Mesenchymal stem cell (in vitro differentiated cells and primary cell): ENCODE measurements around the gene DEF6.

Experiments
- DNase-seq: peaks from one replicate; pipeline ENCODE4 v3.0.0-alpha.2; 2013
- H2AFZ ChIP-seq: one replicate; pipeline ENCODE4 v1.6.1; 2013; ENCODE audit warnings: low read depth, mild to moderate bottlenecking, control low read depth, inconsistent platforms, low read length, moderate library complexity
- H2AK5ac ChIP-seq: 2 replicates; pipeline ENCODE4 v1.6.1; 2013; ENCODE audit warnings: low read length, moderate library complexity, mild to moderate bottlenecking, inconsistent platforms; ENCODE audit not compliant: severe bottlenecking
- H2BK120ac ChIP-seq: one replicate; pipeline ENCODE4 v1.6.1; 2013; ENCODE audit warnings: low read depth, mild to moderate bottlenecking, inconsistent platforms, low read length, moderate library complexity
- H2BK12ac ChIP-seq, 2 experiments: one replicate each; pipeline ENCODE4 v1.6.1; 2013; ENCODE audit warnings: inconsistent platforms in 2 of 2, low read length in 2 of 2, mild to moderate bottlenecking in 2 of 2, moderate library complexity in 2 of 2, control low read depth in 1 of 2
- H2BK15ac ChIP-seq: one replicate; pipeline ENCODE4 v1.6.1; 2013; ENCODE audit warnings: mild to moderate bottlenecking, low read depth, inconsistent platforms; ENCODE audit not compliant: poor library complexity, severe bottlenecking
- H2BK5ac ChIP-seq: 2 replicates; pipeline ENCODE4 v1.6.1; 2013; ENCODE audit warnings: low read depth, mild to moderate bottlenecking, low read length, control low read depth, inconsistent platforms; ENCODE audit not compliant: poor library complexity, severe bottlenecking
- H3K14ac ChIP-seq, 2 experiments: one replicate each; pipeline ENCODE4 v1.6.1; 2013; ENCODE audit warnings: inconsistent platforms in 2 of 2, low read length in 2 of 2, control low read depth in 1 of 2, mild to moderate bottlenecking in 1 of 2, moderate library complexity in 1 of 2
- H3K18ac ChIP-seq, 2 experiments: one replicate each; pipeline ENCODE4 v1.6.1; 2013; ENCODE audit warnings: inconsistent platforms in 2 of 2, low read length in 2 of 2, control low read depth in 1 of 2, low read depth in 1 of 2, mild to moderate bottlenecking in 1 of 2
- H3K23ac ChIP-seq, 2 experiments: one replicate each; pipeline ENCODE4 v1.6.1; 2013; ENCODE audit warnings: inconsistent platforms in 2 of 2, low read length in 2 of 2, mild to moderate bottlenecking in 2 of 2, moderate library complexity in 2 of 2, control low read depth in 1 of 2
- H3K27ac ChIP-seq: 2 replicates; pipeline ENCODE4 v1.5.1; 2013; ENCODE audit warnings: mild to moderate bottlenecking, moderate library complexity, low read length, control low read depth, inconsistent platforms; ENCODE audit not compliant: poor library complexity, severe bottlenecking
- H3K27me3 ChIP-seq, 2 experiments: 2 replicates each; pipeline versions ENCODE4 v1.6.1 to v1.7.0; 2013; ENCODE audit warnings: low read length in 2 of 2, mild to moderate bottlenecking in 2 of 2, moderate library complexity in 2 of 2, control low read depth in 1 of 2, inconsistent platforms in 1 of 2; ENCODE audit not compliant: control insufficient read depth in 1 of 2, insufficient read depth in 1 of 2
- H3K36me3 ChIP-seq, 2 experiments: 2 replicates each; pipeline versions ENCODE4 v1.6.1 to v1.7.0; 2013; ENCODE audit warnings: low read length in 2 of 2, control low read depth in 1 of 2, inconsistent platforms in 1 of 2, low read depth in 1 of 2, mild to moderate bottlenecking in 1 of 2; ENCODE audit not compliant: insufficient read depth in 2 of 2, control insufficient read depth in 1 of 2
- H3K4ac ChIP-seq, 2 experiments: one replicate each; pipeline ENCODE4 v1.6.1; 2013; ENCODE audit warnings: inconsistent platforms in 2 of 2, low read length in 2 of 2, mild to moderate bottlenecking in 2 of 2, moderate library complexity in 2 of 2, control low read depth in 1 of 2, low read depth in 1 of 2
- H3K4me1 ChIP-seq: 2 replicates; pipeline ENCODE4 v1.6.1; 2013; ENCODE audit warnings: low read depth, low read length, control low read depth; ENCODE audit not compliant: control insufficient read depth, insufficient read depth
- H3K4me2 ChIP-seq: 2 replicates; pipeline ENCODE4 v1.6.1; 2013; ENCODE audit warnings: low read length, mild to moderate bottlenecking, inconsistent platforms; ENCODE audit not compliant: poor library complexity, severe bottlenecking
- H3K4me3 ChIP-seq, 2 experiments: 2 replicates each; pipeline versions ENCODE4 v1.5.1 to v1.7.0; 2013; ENCODE audit warnings: low read length in 2 of 2, mild to moderate bottlenecking in 2 of 2, control low read depth in 1 of 2, low read depth in 1 of 2; ENCODE audit not compliant: insufficient read depth in 1 of 2
- H3K79me1 ChIP-seq: replicated peaks from 2 replicates; pipeline ENCODE4 v1.6.1; 2013; ENCODE audit warnings: mild to moderate bottlenecking, control low read depth, low read length, inconsistent platforms; ENCODE audit not compliant: poor library complexity, severe bottlenecking
- H3K9ac ChIP-seq: 2 replicates; pipeline ENCODE4 v1.7.0; 2013; ENCODE audit warnings: mild to moderate bottlenecking, low read length, moderate library complexity
- H3K9me3 ChIP-seq: 2 replicates; pipeline ENCODE4 v1.7.0; 2013; ENCODE audit warnings: mild to moderate bottlenecking, low read length; ENCODE audit not compliant: control insufficient read depth
- H4K8ac ChIP-seq: one replicate; pipeline ENCODE4 v1.6.1; 2013; ENCODE audit warnings: inconsistent platforms, mild to moderate bottlenecking, low read length, moderate library complexity
- H4K91ac ChIP-seq: one replicate; pipeline ENCODE4 v1.6.1; 2013; ENCODE audit warnings: mild to moderate bottlenecking, low read length, inconsistent platforms
- WGBS: methylation state at CpG from one replicate; pipeline ENCODE4 v1.1.7; 2013; ENCODE audit warnings: mixed read lengths; 5-methylcytosine and 5-hydroxymethylcytosine counted together

DEF6 gene

GRCh38 chr6:35365594-35366203 lies 68.1 kb downstream of the DEF6 start:
- Histone ChIP-seq H2AFZ (no peak overlapping the region), H2AK5ac (no peak overlapping the region), H3K27me3 (no peaks in the 10 kb centered on the region), H2BK120ac (no peak overlapping the region), H2BK12ac (peak overlapping the region in 1 of 2 experiments; percentile 57), H3K4me2 (no peak overlapping the region), H3K9ac (no peak overlapping the region), H4K91ac (no peak overlapping the region), H3K4ac (no peak overlapping the region), H3K23ac (no peak overlapping the region), H3K14ac (no peak overlapping the region), H3K18ac (no peak overlapping the region), H3K4me3 (no peak overlapping the region), H2BK5ac (no peak overlapping the region), H4K8ac (no peak overlapping the region), H3K9me3 (no peaks in the 10 kb centered on the region), H3K36me3 (no peaks in the 10 kb centered on the region), H3K79me1 (peaks cover 23% of the 10 kb centered on the region), H3K4me1 (peaks cover 32% of the 10 kb centered on the region), H2BK15ac (peak overlapping the region; percentile 30), H3K27ac (no peak overlapping the region)
- WGBS = 95% methylated on average over 6 of the region's 6 CpGs
- DNase-seq = no peak

- H4K8ac ChIP-seq = no peak overlapping the region
- H3K18ac ChIP-seq = no peak overlapping the region
- H4K91ac ChIP-seq = no peak overlapping the region
- no peak overlapping the region for H2AK5ac ChIP-seq
- no peak overlapping the region for H3K27ac ChIP-seq
- DNase-seq = no peak
- H2BK120ac ChIP-seq = no peak overlapping the region
- no peak overlapping the region for H2BK5ac ChIP-seq
- H2BK12ac ChIP-seq = no peak overlapping the region
- no peak overlapping the region for H2BK15ac ChIP-seq
- H3K14ac ChIP-seq = no peak overlapping the region
- H3K27me3 ChIP-seq = no peaks in the 10 kb centered on the region
- no peak overlapping the region for H2AFZ ChIP-seq
- no peak overlapping the region for H3K9ac ChIP-seq
- H3K79me1 ChIP-seq = peaks cover 21% of the 10 kb centered on the region
- no peak overlapping the region for H3K4me2 ChIP-seq
- no peak overlapping the region for H3K23ac ChIP-seq
- no peak overlapping the region for H3K4ac ChIP-seq
- H3K4me1 ChIP-seq = peaks cover 28% of the 10 kb centered on the region
- H3K36me3 ChIP-seq = no peaks in the 10 kb centered on the region
- H3K9me3 ChIP-seq = no peaks in the 10 kb centered on the region
- no peak overlapping the region for H3K4me3 ChIP-seq
These were observed 68.6 kb downstream of the DEF6 start for GRCh38 chr6:35366204-35366596.

- H3K23ac ChIP-seq = no peak overlapping the region
- peak overlapping the region in 1 of 2 experiments; percentile 35 for H3K4ac ChIP-seq
- H3K36me3 ChIP-seq = no peaks in the 10 kb centered on the region
- peak overlapping the region; percentile 40 for H4K91ac ChIP-seq
- H3K79me1 ChIP-seq = peaks cover 22% of the 10 kb centered on the region
- peak overlapping the region; percentile 27 for H2BK120ac ChIP-seq
- H2BK5ac ChIP-seq = no peak overlapping the region
- peak overlapping the region in 1 of 2 experiments; percentile 19 for H3K18ac ChIP-seq
- peak overlapping the region; percentile 15 to 70 for H2BK12ac ChIP-seq
- no peak for DNase-seq
- H2AK5ac ChIP-seq = no peak overlapping the region
- no peaks in the 10 kb centered on the region for H3K27me3 ChIP-seq
- no peak overlapping the region for H3K14ac ChIP-seq
- 96% methylated on average over 5 of the region's 5 CpGs for WGBS
- H3K4me3 ChIP-seq = no peak overlapping the region
- H3K4me2 ChIP-seq = no peak overlapping the region
- no peak overlapping the region for H2BK15ac ChIP-seq
- H3K9me3 ChIP-seq = no peaks in the 10 kb centered on the region
- H3K4me1 ChIP-seq = peaks cover 19% of the 10 kb centered on the region
- H3K27ac ChIP-seq = no peak overlapping the region
- no peak overlapping the region for H3K9ac ChIP-seq
- H2AFZ ChIP-seq = no peak overlapping the region
- peak overlapping the region; percentile 25 for H4K8ac ChIP-seq
These were observed 70.0 kb downstream of the DEF6 start for GRCh38 chr6:35367646-35368037.

GRCh38 chr6:35368038-35368887 lies 70.6 kb downstream of the DEF6 start:
- H3K14ac ChIP-seq = no peak overlapping the region
- no peak overlapping the region for H2BK5ac ChIP-seq
- peak overlapping the region; percentile 36 to 49 for H3K4ac ChIP-seq
- H3K4me3 ChIP-seq = peak overlapping the region in 1 of 2 experiments; percentile 17
- H2BK15ac ChIP-seq = peak overlapping the region; percentile 60
- peak overlapping the region; percentile 14 for H3K9ac ChIP-seq
- no peak overlapping the region for H2AFZ ChIP-seq
- H2BK12ac ChIP-seq = peak overlapping the region; percentile 15 to 70
- peak; percentile 70 for DNase-seq
- no peaks in the 10 kb centered on the region for H3K36me3 ChIP-seq
- peak overlapping the region in 1 of 2 experiments; percentile 19 for H3K18ac ChIP-seq
- no peak overlapping the region for H3K23ac ChIP-seq
- WGBS = 85% methylated on average over 2 of the region's 2 CpGs
- no peak overlapping the region for H3K4me2 ChIP-seq
- H3K9me3 ChIP-seq = no peaks in the 10 kb centered on the region
- H3K27me3 ChIP-seq = no peaks in the 10 kb centered on the region
- H4K8ac ChIP-seq = no peak overlapping the region
- H3K4me1 ChIP-seq = peaks cover 14% of the 10 kb centered on the region
- H4K91ac ChIP-seq = no peak overlapping the region
- peak overlapping the region; percentile 38 for H2AK5ac ChIP-seq
- peaks cover 22% of the 10 kb centered on the region for H3K79me1 ChIP-seq
- peak overlapping the region; percentile 45 for H2BK120ac ChIP-seq
- no peak overlapping the region for H3K27ac ChIP-seq
